ENCODE measurements around the gene SH3BGR. TPM values are rescaled to one million over a fixed set of nuclear protein-coding genes. Genes with fewer than 3 reads are reported as not detected.

The SH3BGR gene
- total RNA-seq, 6 experiments from 2014 or later, result 2.0 to 4.9 (median 3.0) TPM

- intact Hi-C loops (cut with DNase I), result no loop called here
- TF ChIP-seq POLR2A (IDR thresholded peaks at IDR 0.05) (no peak), CTCF (IDR thresholded peaks at IDR 0.05) (no peak)
- H3K9me3 ChIP-seq, result no peaks in the 10 kb centered on the region
- no peaks in the 10 kb centered on the region for H3K36me3 ChIP-seq
- ATAC-seq (no peak), DNase-seq (no peak)
- H3K4me1 ChIP-seq, result no peaks in the 10 kb centered on the region
- H3K27ac ChIP-seq, result no peak overlapping the region
- no peak overlapping the region for H3K4me3 ChIP-seq
- no peaks in the 10 kb centered on the region for H3K27me3 ChIP-seq
- WGBS (ENCODE audit: insufficient coverage, low coverage, low lambda C conversion rate, missing lambda C conversion rate), result 38% methylated on average over 1 of the region's 1 CpG
Observed at GRCh38 chr21:39439232-39439631, 12.5 kb upstream of the SH3BGR start.

GRCh38 chr21:39441502-39442475, 10.0 kb upstream of the SH3BGR start:
- no peak for DNase-seq
- intact Hi-C loops (cut with DNase I), result no loop called here
- H3K27ac ChIP-seq, result no peak overlapping the region
- no peaks in the 10 kb centered on the region for H3K36me3 ChIP-seq
- no peak for TF ChIP-seq POLR2A (IDR thresholded peaks at IDR 0.05)
- peak; percentile 58 to 84 (median 76) for TF ChIP-seq CTCF (IDR thresholded peaks at IDR 0.05)
- 51% methylated on average over 13 of the region's 13 CpGs for WGBS (ENCODE audit: insufficient coverage, low coverage, low lambda C conversion rate, missing lambda C conversion rate)
- H3K27me3 ChIP-seq, result no peaks in the 10 kb centered on the region
- peaks cover 0 to 7% (median 3%) of the 10 kb centered on the region in 4 donors for H3K4me1 ChIP-seq
- no peak overlapping the region for H3K4me3 ChIP-seq
- peak in 3 of 4 donors; percentile 31 to 47 (median 39) for ATAC-seq
- H3K9me3 ChIP-seq, result no peaks in the 10 kb centered on the region

GRCh38 chr21:39444421-39445180, 7.2 kb upstream of the SH3BGR start:
- Histone ChIP-seq H3K9me3 (no peaks in the 10 kb centered on the region), H3K36me3 (no peaks in the 10 kb centered on the region), H3K4me1 (peaks cover 0 to 7% (median 3%) of the 10 kb centered on the region in 4 donors), H3K4me3 (peak overlapping the region; percentile 72 to 92 (median 88)), H3K27ac (peak overlapping the region in 1 of 3 donors; percentile 87), H3K27me3 (no peaks in the 10 kb centered on the region)
- TF ChIP-seq POLR2A (IDR thresholded peaks at IDR 0.05) (no peak), CTCF (IDR thresholded peaks at IDR 0.05) (no peak)
- intact Hi-C loops (cut with DNase I), result no loop called here
- WGBS (ENCODE audit: insufficient coverage, low coverage, low lambda C conversion rate, missing lambda C conversion rate), result 18% methylated on average over 14 of the region's 15 CpGs
- peak in 2 of 4 donors; percentile 2 to 5 for ATAC-seq
- DNase-seq, result no peak

- Histone ChIP-seq H3K4me1 (peaks cover 0 to 7% (median 3%) of the 10 kb centered on the region in 4 donors), H3K27ac (peak within 1 kb of the TSS; percentile 85 to 90 (median 87)), H3K27me3 (no peaks in the 10 kb centered on the region), H3K4me3 (peak within 1 kb of the TSS; percentile 72 to 92 (median 88)), H3K9me3 (no peaks in the 10 kb centered on the region), H3K36me3 (no peaks in the 10 kb centered on the region)
- intact Hi-C loops (cut with DNase I), result no loop called here
- peak in 1 of 4 donors; percentile 20 for TF ChIP-seq CTCF (IDR thresholded peaks at IDR 0.05)
- TF ChIP-seq POLR2A (IDR thresholded peaks at IDR 0.05), result peak; percentile 66
- WGBS (ENCODE audit: insufficient coverage, low coverage, low lambda C conversion rate, missing lambda C conversion rate), result 0% methylated on average over 30 of the region's 83 CpGs
- ATAC-seq (peak; percentile 89 to 93 (median 92)), DNase-seq (peak; percentile 91 to 94 (median 93))
Observed at GRCh38 chr21:39445321-39446269, 6.2 kb upstream of the SH3BGR start, which contains the start of gene LCA5L. TSS of gene LCA5L (minus strand) at chr21:39445778. CDS start at chr21:39428493, 17,285 bp downstream.

Measured in right lobe of liver (tissue), 6 donors.